Fibroblast of mammary gland (primary cell): Measurements from ENCODE around the gene RUNX1.

ENCODE experiments used
- DNase-seq: peaks from one replicate; pipeline ENCODE4 v3.0.0-alpha.2; 2010; ENCODE audit warnings: low read depth
- H3K4me3 ChIP-seq: 2 replicates; pipeline ENCODE4 v1.5.1; 2011; ENCODE audit warnings: low read depth, mild to moderate bottlenecking, low read length, moderate library complexity; ENCODE audit not compliant: control insufficient read depth
- CTCF ChIP-seq: conservative IDR thresholded peaks from 2 replicates; pipeline ENCODE4 v1.5.1; 2011; ENCODE audit warnings: low read depth, low read length, inconsistent platforms; ENCODE audit not compliant: control insufficient read depth, insufficient read depth

RUNX1 gene

GRCh38 chr21:35006771-35007170 is 42.3 kb downstream of the RUNX1 start:
- no peak for DNase-seq
- no peak for TF ChIP-seq CTCF
- no peak overlapping the region for H3K4me3 ChIP-seq

DNA sequence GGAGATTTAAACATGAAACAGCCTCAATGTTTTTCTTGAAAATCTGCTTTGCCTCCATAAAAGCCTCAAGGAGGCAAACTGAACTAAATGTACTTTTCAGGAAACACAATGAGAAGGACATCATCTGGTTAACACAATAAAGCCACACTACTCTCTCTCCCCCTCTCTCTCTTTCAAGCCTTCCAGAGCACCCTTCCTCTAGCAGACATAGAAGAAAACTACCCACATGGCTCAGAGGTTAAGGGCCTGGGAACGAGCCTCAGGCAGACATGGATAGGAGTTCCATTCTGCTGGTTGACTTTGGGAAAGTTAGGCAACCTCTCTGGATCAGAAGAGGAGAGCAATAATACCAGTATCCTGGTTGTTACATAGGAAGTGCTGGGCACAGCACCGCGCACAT is 42.9 kb downstream of the RUNX1 start:
- TF ChIP-seq CTCF = no peak
- H3K4me3 ChIP-seq = no peak overlapping the region
- DNase-seq = no peak

DNA sequence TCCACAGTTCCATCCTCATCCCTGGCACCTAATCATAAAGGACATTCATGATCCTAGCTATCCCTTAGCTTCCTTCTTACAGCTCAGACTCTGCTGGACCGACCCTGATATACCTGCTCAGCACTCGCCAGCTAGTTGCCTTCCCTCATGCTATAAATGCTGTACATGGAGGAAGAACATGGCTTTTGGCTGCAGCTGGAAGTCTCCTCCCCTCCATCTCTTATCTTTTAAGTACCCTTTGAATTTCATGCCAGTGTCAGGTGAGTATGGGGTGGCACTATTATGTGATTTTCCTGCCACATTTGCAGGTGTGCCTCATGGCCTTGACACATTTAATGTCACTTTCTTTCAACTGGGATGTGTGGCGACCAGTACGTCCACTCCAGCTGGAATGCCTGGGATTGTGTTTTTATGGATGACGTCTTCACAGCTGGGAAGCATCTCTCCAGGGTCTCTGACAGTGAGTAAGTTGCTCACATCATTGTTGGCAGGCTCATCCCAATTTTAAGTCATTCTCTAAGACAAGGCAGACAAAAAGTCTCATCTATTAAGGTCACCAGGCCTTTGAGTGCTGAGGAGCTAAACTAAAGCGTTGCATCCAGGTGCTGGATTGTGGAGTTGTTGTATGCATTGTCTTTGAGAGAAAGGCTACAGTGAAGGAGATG is 43.4 kb downstream of the RUNX1 start:
- DNase-seq = peak; percentile 71
- no peak for TF ChIP-seq CTCF
- H3K4me3 ChIP-seq = no peak overlapping the region

- no peak for TF ChIP-seq CTCF
- no peak for DNase-seq
These were observed 44.0 kb downstream of the RUNX1 start for GRCh38 chr21:35005077-35005476.

DNA sequence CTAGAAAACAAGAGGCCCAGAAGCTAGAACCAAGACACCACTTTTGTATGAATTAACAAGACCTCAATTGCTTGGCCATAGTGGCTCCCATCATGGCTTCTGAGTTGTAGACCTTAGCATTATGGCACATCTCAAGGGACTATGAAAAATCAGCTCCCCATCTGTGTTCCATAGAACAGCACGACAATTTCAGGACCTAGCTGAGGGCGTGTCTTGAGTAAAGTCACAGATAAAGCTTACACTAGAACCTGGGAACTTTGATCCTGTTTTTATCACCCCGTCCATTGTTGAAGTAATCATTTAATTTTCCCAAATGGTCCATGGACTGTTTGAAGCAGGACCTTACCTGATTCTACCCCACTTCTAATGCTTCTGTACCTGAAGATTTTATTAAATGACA is 44.8 kb downstream of the RUNX1 start:
- H3K4me3 ChIP-seq = no peak overlapping the region
- TF ChIP-seq CTCF = no peak
- no peak for DNase-seq

More at GRCh38 chr21:35005077-35005476, 44.0 kb downstream of the RUNX1 start:
- H3K4me3 ChIP-seq = no peak overlapping the region

DNA sequence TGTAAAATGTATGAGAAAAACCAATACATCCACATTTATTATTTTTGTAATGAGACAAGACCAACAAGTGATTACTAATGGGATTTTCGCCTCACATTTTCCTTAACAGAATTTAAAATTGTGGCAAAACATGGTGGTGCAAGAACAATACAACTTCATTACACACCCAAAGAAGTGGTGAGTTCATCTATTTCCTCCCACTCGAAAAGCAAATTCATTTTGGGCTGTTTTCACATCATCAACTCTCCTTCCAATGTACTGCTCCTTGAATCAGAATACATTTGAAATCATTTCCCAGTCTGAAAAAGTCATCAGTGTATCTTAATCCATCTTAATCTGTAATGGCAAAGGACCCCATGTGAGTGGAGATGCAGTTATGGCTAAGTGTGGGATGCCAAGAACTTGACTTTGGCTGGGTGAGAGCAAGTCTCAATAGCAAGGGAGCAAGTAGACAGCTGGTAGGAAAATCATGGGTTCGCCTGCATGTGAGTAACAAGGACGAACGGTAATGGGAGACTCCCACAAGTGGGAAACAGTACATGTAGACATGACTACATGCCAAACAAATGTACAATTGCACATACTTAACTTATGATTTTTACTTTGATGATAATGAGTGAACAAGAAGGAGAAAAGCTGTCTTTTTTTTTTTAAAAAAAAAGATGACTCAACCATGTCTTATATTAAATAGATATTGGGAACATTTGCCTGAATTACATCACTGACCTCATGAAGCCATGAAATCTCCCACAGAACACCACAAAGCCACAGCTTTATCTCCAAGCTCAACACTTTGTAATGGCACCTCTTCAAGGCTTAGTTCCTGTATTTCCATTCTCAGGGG is 46.0 kb downstream of the RUNX1 start:
- H3K4me3 ChIP-seq = no peak overlapping the region
- TF ChIP-seq CTCF = no peak

More for the DNA sequence above, 46.0 kb downstream of the RUNX1 start:
- DNase-seq = peak; percentile 90
